ENCODE data around the gene CPA4.

The CPA4 gene

GRCh38 chr7:130345136-130345535, 52.2 kb downstream of the CPA4 start:
- H3K4me3 ChIP-seq (ENCODE audit: low read depth, low read length), result no peak overlapping the region
- TF ChIP-seq CTCF (IDR thresholded peaks at IDR 0.05; ENCODE audit: borderline replicate concordance, insufficient read depth, low read depth, low read length), result no peak

- TF ChIP-seq CTCF (IDR thresholded peaks at IDR 0.05; ENCODE audit: borderline replicate concordance, insufficient read depth, low read depth, low read length), result no peak
- H3K4me3 ChIP-seq (ENCODE audit: low read depth, low read length), result no peak overlapping the region
These were observed 52.8 kb downstream of the CPA4 start for GRCh38 chr7:130345725-130346124.

GRCh38 chr7:130346177-130346905, 53.4 kb downstream of the CPA4 start:
- TF ChIP-seq CTCF (IDR thresholded peaks at IDR 0.05; ENCODE audit: borderline replicate concordance, insufficient read depth, low read depth, low read length), result no peak
- H3K4me3 ChIP-seq (ENCODE audit: low read depth, low read length), result no peak overlapping the region

- TF ChIP-seq CTCF (IDR thresholded peaks at IDR 0.05; ENCODE audit: borderline replicate concordance, insufficient read depth, low read depth, low read length), result no peak
- H3K4me3 ChIP-seq (ENCODE audit: low read depth, low read length), result no peak overlapping the region
These were observed 54.0 kb downstream of the CPA4 start for GRCh38 chr7:130346941-130347340.

GRCh38 chr7:130349911-130350782, 57.2 kb downstream of the CPA4 start:
- no peak for TF ChIP-seq CTCF (IDR thresholded peaks at IDR 0.05; ENCODE audit: borderline replicate concordance, insufficient read depth, low read depth, low read length)
- H3K4me3 ChIP-seq (ENCODE audit: low read depth, low read length), result no peak overlapping the region

- H3K4me3 ChIP-seq (ENCODE audit: low read depth, low read length), result no peak overlapping the region
These were observed 58.2 kb downstream of the CPA4 start for GRCh38 chr7:130350945-130351790.

More at GRCh38 chr7:130350945-130351790, 58.2 kb downstream of the CPA4 start:
- TF ChIP-seq CTCF (IDR thresholded peaks at IDR 0.05; ENCODE audit: borderline replicate concordance, insufficient read depth, low read depth, low read length), result no peak

Data from GM12875 (cell line).